Mucosa of descending colon (tissue), 3 donors: ENCODE measurements around the gene CHD6. TPM values are rescaled to one million over a fixed set of nuclear protein-coding genes. Genes with fewer than 3 reads are reported as not detected.

Experiments
- ATAC-seq: fragments of 200-7000 bp; cut with Tn5 transposase; one replicate; pipeline ENCODE4 v1.9.1; 2020; ENCODE audit warnings: mild to moderate bottlenecking, moderate library complexity
- DNase-seq, 3 donors: peaks; one replicate each; pipeline ENCODE4 v3.0.0-alpha.2; 2020
- H3K36me3 ChIP-seq: fragments of 200-600 bp; one replicate; pipeline ENCODE4 v1.8.0; 2021; ENCODE audit warnings: low read depth, mild to moderate bottlenecking
- H3K4me1 ChIP-seq: fragments of 200-600 bp; one replicate; pipeline ENCODE4 v1.8.0; 2021; ENCODE audit warnings: low read depth, mild to moderate bottlenecking
- H3K4me3 ChIP-seq: fragments of 200-600 bp; one replicate; pipeline ENCODE4 v1.8.0; 2021; ENCODE audit warnings: mild to moderate bottlenecking
- H3K9me3 ChIP-seq: fragments of 200-600 bp; one replicate; pipeline ENCODE4 v1.8.0; 2021; ENCODE audit warnings: mild to moderate bottlenecking
- CTCF ChIP-seq: fragments of 200-600 bp; IDR thresholded peaks from one replicate; pipeline ENCODE4 v1.8.0; 2022; ENCODE audit warnings: antibody characterized with exemption, mild to moderate bottlenecking
- intact Hi-C, 2 donors: fragments of 100-400 bp; cut with DNase I in 1 of 2; cut with micrococcal nuclease in 1 of 2; formaldehyde crosslinking; loops; one replicate each; pipeline versions ENCODE4 v1.11.0 to v1.11.1; 2022; cut with DNase I, micrococcal nuclease
- total RNA-seq, 3 donors: library from RNA; stranded (reverse); fragmentation: NEBNext Ultra II Directional in 2 of 3; extraction: Animal tissue kit (Norgen Biotek cat#: 25700) in 2 of 3; gene quantifications; one replicate each; pipeline versions ENCODE4 v1.2.1 to v1.2.4, GENCODE V29; 2021 to 2023
- donor health status: DM: no; HTN: no; CAD: no; lungs with moderate emphysema.
- donor health status: DM: no; HTN: no; CAD: no.
- donor health status: DM: no; HTN: yes; CAD: no.

Gene CHD6
- total RNA-seq, 3 donors from 2014 or later, result 33.8 to 53.6 (median 43.8) TPM

DNA sequence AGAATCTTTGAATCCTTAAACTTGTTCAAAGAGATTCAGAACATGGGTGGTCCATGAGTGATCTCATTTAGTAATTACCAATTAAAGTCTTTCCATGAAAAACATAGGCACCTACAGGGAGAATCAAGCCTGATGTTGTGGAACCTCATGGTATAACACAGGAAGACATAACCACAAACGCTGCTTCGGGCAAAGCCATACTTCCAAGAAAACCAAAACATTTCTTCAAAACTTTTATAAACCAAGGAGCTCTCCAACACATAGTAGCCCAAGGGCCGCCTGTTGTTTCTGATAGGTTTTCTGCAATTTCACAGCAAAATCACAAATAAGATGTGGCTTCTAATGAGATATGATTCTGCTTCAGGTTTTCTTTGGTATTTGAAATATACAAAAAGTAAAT lies 2.5 kb downstream of the CHD6 start:
- Histone ChIP-seq H3K4me1 (peaks cover 12% of the 10 kb centered on the region), H3K4me3 (no peak overlapping the region), H3K36me3 (no peaks in the 10 kb centered on the region), H3K9me3 (no peaks in the 10 kb centered on the region)
- intact Hi-C loops, result no loop called here
- ATAC-seq (no peak), DNase-seq (no peak)
- no peak for TF ChIP-seq CTCF

GRCh38 chr20:41615110-41615509 lies 3.1 kb downstream of the CHD6 start:
- H3K4me3 ChIP-seq, result no peak overlapping the region
- no peak for TF ChIP-seq CTCF
- no peaks in the 10 kb centered on the region for H3K9me3 ChIP-seq
- DNase-seq (no peak), ATAC-seq (no peak)
- intact Hi-C loops, result no loop called here
- peaks cover 12% of the 10 kb centered on the region for H3K4me1 ChIP-seq
- H3K36me3 ChIP-seq, result no peaks in the 10 kb centered on the region

GRCh38 chr20:41613321-41613720 lies 4.9 kb downstream of the CHD6 start:
- ATAC-seq (no peak), DNase-seq (no peak)
- Histone ChIP-seq H3K9me3 (no peaks in the 10 kb centered on the region), H3K4me1 (peaks cover 12% of the 10 kb centered on the region), H3K36me3 (no peaks in the 10 kb centered on the region), H3K4me3 (no peak overlapping the region)
- TF ChIP-seq CTCF, result no peak
- intact Hi-C loops, result no loop called here

DNA sequence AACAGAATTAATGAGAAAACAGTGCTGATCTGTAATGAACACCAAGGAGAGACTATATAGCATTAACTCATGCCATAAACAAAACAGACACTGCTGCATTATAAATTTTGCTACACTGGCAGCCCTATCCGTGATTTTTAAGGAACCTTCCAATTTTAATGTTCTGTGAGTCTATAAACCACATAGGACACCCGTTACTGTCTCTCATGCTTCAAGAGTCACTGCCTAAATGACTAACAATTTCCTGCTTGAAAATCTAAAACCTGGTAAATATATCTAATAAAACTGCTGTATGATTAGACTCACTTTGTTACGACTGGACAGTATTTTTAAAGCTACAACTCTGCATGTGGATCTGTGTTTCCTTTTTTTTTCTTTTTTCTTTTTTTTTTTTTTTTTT lies 8.7 kb downstream of the CHD6 start:
- ATAC-seq (no peak), DNase-seq (no peak)
- no peaks in the 10 kb centered on the region for H3K4me1 ChIP-seq
- intact Hi-C loops, result no loop called here
- H3K9me3 ChIP-seq, result no peaks in the 10 kb centered on the region
- no peak for TF ChIP-seq CTCF
- no peaks in the 10 kb centered on the region for H3K36me3 ChIP-seq
- no peak overlapping the region for H3K4me3 ChIP-seq

- no peak overlapping the region for H3K4me3 ChIP-seq
- no peaks in the 10 kb centered on the region for H3K9me3 ChIP-seq
- no peaks in the 10 kb centered on the region for H3K36me3 ChIP-seq
- no peak for ATAC-seq
- H3K4me1 ChIP-seq, result no peaks in the 10 kb centered on the region
- DNase-seq, result no peak
- TF ChIP-seq CTCF, result no peak
- intact Hi-C loops, result no loop called here
Observed at GRCh38 chr20:41608606-41609005, 9.6 kb downstream of the CHD6 start.

DNA sequence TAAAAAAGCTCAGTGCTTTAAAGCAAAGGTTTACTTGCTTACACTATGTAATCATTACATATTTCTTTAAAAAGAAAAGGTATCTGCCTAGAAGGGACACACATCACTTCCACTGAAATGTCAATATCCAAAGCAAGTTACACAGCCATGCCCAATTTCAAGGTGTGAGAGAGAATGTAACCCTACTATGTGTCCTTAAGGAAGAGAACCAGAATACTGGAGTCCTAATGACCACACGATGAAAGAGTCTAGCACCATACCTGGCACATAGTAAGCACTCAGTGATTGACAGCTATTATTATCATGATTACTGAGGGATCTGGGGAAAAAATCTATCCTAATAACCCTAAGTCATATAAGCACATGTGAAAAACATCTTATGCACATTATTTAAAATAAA lies 10.4 kb downstream of the CHD6 start:
- Histone ChIP-seq H3K4me1 (no peaks in the 10 kb centered on the region), H3K4me3 (no peak overlapping the region), H3K9me3 (no peaks in the 10 kb centered on the region), H3K36me3 (no peaks in the 10 kb centered on the region)
- intact Hi-C loops, result no loop called here
- no peak for DNase-seq
- no peak for ATAC-seq
- no peak for TF ChIP-seq CTCF
